ES-I3 (cell line): ENCODE data around the gene SLC34A3.

ENCODE experiments used
- H3K36me3 ChIP-seq: 2 replicates; pipeline ENCODE4 v1.6.1; 2013; ENCODE audit warnings: mild to moderate bottlenecking, low read length, control low read depth, moderate library complexity; ENCODE audit not compliant: insufficient read depth
- H3K4me1 ChIP-seq: 2 replicates; pipeline ENCODE4 v1.6.1; 2013; ENCODE audit warnings: mild to moderate bottlenecking, control low read depth, low read length; ENCODE audit not compliant: insufficient read depth
- H3K9ac ChIP-seq: 2 replicates; pipeline ENCODE4 v1.6.1; 2013; ENCODE audit warnings: low read depth, mild to moderate bottlenecking, low read length, moderate library complexity
- H3K9me3 ChIP-seq: 2 replicates; pipeline ENCODE4 v1.6.1; 2013; ENCODE audit warnings: mild to moderate bottlenecking, low read length, moderate library complexity; ENCODE audit not compliant: control insufficient read depth, insufficient read depth

The SLC34A3 gene

DNA sequence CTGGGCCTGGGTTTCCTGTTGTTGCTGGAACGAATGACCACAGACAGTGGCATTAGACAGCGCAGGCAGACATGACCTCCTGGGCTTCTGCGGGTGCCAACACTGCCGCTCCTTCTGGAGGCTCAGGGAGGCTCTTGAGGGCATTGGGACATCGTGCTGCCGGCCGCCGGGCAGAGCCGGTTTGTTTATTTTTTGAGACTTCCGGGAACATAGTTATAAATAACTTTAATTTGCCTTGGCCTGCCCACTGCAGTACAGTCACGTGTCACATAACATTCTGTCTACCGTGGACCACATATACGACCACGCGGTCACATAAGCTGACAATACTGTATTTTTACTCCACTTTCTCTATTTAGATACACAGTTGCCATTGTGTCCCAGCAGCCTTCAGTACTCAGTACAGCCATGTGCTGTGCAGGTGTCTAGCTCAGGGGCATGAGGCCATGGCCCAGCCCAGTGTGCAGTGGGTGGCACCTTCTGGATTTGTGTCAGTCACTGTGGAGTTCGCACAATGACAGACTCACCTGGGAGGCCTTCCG, 38.6 kb downstream of the SLC34A3 start:
- H3K4me1 ChIP-seq: no peaks in the 10 kb centered on the region; the same call in 1 of the 2 replicates
- peaks cover 4% of the 10 kb centered on the region; the same call in 1 of the 2 replicates for H3K36me3 ChIP-seq
- no peak overlapping the region for H3K9ac ChIP-seq
- H3K9me3 ChIP-seq: no peaks in the 10 kb centered on the region

DNA sequence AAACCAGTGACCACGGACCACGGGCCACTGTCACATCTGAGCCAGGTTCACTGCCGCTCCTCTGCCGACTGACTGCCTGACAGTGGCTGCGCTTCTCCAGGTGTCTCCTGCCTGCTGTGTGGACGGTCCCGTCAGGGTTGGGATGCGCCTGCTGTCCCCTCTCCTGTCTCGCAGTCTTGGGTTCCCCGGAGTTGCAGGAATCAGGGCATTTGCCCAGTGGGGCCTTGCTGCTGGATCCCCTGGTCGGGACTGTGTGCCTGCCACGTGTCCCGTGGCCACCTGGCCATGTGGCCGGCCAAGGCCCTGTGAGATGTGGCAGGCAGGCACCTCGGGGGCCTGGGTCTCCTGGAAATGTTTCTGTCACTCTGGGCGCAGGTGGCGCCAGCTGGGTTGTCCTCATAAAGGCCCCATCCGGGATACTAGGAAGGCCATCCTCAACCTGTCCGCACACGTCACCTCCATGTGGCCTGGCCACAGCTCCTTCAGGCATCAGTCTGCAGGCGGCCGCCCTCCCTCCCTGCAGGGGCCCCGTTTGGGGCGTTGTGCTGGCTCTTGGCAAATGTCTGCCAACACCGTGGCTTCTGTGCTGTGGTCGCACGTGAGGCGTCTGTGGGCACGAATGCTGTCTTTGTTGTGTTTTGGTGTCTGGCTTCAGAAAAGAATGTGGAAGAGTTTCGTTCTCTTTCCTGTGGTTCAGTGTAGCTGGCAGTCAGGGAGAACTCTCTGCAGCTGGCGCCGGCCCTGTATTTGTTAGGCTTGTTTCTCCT, 40.4 kb downstream of the SLC34A3 start:
- H3K9ac ChIP-seq: no peak overlapping the region
- peaks cover 5% of the 10 kb centered on the region; the same call in 1 of the 2 replicates for H3K4me1 ChIP-seq
- H3K36me3 ChIP-seq: no peaks in the 10 kb centered on the region; the same call in 1 of the 2 replicates
- no peaks in the 10 kb centered on the region for H3K9me3 ChIP-seq

DNA sequence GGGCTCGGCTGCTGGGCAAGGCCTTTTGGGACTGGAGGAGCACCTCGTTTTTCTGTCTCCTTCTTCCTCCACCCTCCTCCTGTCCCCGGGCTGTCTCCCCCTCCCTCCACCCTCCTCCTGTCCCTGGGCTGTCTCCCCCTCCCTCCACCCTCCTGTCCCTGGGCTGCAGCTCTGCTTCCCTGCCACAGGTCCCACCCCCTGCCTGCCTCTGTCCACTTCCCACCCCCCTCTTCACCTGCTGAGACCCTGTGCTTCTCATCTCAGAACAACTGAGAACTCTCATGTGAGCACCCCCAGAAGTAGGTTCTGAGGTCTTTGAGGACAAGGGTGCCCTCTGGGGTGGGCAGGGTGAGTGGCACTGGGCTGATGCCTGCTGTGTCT, 41.0 kb downstream of the SLC34A3 start:
- no peak overlapping the region for H3K9ac ChIP-seq
- no peaks in the 10 kb centered on the region; the same call in 1 of the 2 replicates for H3K36me3 ChIP-seq
- H3K4me1 ChIP-seq: peaks cover 10% of the 10 kb centered on the region; the same call in 1 of the 2 replicates
- H3K9me3 ChIP-seq: no peaks in the 10 kb centered on the region

DNA sequence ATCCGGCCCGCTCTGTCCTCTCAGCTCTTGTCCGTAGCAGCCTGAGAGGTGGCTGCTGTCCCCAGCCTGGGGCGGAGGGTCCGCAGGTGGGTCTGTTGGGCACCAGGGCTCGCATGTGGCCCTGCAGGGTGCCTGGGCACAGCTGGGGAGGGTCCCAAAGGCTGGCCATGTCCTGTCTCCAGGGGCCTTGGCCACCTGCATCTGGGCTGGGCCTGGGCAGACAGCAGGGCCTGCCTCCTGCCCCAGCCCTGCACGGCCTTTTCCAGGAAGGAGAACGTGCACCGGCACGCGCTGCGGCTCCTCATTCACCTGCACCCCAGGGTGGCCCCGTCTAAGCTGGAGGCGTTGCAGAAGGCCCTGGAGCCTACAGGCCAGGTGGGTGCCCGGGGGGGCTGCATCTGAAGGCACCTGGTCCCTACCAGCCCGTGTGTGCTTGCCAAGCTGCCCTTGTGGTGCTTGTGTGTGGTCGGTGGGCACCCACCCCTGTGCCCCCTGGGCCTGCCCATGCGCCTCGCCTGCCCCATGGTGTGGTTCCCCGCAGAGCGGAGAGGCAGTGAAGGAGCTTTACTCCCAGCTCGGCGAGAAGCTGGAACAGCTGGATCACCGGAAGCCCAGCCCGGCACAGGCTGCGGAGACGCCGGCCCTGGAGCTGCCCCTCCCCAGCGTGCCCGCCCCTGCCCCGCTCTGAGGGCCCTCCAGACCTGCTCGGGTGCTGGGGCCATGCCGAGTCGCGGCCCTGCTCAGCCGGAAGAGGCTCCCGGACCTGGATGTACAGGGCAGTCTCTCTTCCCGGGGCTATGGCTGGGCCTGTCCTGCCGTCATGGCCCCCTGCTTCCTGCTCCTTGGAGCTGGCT, 41.8 kb downstream of the SLC34A3 start:
- no peaks in the 10 kb centered on the region; the same call in 1 of the 2 replicates for H3K36me3 ChIP-seq
- no peaks in the 10 kb centered on the region for H3K9me3 ChIP-seq
- peaks cover 12% of the 10 kb centered on the region; the same call in 1 of the 2 replicates for H3K4me1 ChIP-seq
- no peak overlapping the region for H3K9ac ChIP-seq

DNA sequence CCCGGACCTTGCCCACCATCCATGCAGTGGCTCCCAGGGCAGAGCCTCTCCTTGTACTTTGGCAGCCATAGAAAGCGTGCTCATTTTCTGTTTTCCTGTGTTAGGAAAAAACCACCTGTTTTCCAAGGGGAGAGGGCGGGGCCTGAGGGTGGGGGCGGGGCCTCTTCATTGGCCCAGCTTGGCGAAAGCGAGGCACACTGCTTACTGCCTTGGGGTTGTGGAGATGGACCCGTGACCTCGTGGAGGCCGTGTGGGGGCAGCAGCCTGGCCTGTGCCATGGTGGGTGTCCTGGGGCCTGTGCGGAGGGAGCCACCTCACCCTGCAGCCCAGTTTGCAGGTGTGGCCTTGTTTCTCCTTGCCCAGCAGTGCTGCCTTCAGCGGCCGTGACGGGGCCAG, 42.4 kb downstream of the SLC34A3 start:
- no peaks in the 10 kb centered on the region; the same call in 1 of the 2 replicates for H3K36me3 ChIP-seq
- no peaks in the 10 kb centered on the region for H3K9me3 ChIP-seq
- no peak overlapping the region for H3K9ac ChIP-seq
- H3K4me1 ChIP-seq: peaks cover 12% of the 10 kb centered on the region; the same call in 1 of the 2 replicates

DNA sequence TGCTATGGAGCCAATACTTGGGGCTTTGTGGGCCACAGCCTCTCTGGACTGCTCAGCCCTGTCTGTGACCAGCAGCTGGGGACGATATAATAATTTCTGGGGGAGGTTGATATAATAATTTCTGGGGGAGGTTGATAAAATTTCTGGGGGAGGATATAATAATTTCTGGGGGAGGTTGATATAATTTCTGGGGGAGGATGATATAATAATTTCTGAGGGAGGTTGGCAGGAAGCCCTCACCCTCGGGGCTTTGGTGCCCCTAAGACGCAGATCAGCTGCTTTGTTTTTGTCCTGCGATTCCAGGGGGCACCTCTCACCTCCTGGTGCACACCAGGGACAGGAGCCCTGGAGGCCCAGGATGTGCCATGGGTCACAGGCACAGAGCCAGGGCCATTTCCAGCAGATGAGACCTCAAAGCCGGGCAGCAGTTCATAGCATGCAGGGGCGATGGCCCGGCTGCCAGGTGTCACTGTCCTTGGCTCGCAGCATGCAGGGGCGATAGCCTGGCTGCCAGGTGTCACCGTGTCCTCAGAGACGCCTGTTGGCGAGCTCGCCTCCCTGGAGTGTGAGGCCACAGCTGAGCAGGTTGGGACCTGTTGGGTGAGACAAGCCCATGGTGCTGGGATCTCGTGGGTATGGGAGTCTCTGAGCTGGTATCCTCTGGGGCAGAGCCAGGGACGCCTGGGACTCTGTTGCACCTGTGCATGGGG, 43.1 kb downstream of the SLC34A3 start:
- Histone ChIP-seq H3K4me1 (peaks cover 12% of the 10 kb centered on the region; the same call in 1 of the 2 replicates), H3K36me3 (no peaks in the 10 kb centered on the region; the same call in 1 of the 2 replicates), H3K9ac (no peak overlapping the region), H3K9me3 (no peaks in the 10 kb centered on the region)

DNA sequence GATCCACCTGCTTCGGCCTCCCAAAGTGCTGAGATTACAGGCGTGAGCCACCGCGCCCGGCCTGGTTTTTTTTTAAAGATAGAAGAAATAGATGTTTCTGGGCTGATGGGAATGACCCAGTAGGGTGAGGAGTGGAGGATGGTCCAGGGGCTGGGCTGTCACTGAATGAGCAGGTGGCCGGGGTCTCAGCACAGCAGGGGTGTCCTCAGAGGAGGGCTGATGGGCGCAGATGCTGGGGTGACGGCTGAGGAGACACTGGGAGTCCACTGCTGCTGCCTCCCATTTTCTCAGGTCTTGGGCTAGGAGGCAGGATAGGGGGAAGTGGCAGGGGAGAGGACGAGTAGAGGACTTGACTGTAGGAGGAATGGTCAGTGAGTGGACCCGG, 44.5 kb downstream of the SLC34A3 start:
- no peaks in the 10 kb centered on the region for H3K9me3 ChIP-seq
- peaks cover 12% of the 10 kb centered on the region; the same call in 1 of the 2 replicates for H3K4me1 ChIP-seq
- no peak overlapping the region for H3K9ac ChIP-seq
- H3K36me3 ChIP-seq: no peaks in the 10 kb centered on the region

DNA sequence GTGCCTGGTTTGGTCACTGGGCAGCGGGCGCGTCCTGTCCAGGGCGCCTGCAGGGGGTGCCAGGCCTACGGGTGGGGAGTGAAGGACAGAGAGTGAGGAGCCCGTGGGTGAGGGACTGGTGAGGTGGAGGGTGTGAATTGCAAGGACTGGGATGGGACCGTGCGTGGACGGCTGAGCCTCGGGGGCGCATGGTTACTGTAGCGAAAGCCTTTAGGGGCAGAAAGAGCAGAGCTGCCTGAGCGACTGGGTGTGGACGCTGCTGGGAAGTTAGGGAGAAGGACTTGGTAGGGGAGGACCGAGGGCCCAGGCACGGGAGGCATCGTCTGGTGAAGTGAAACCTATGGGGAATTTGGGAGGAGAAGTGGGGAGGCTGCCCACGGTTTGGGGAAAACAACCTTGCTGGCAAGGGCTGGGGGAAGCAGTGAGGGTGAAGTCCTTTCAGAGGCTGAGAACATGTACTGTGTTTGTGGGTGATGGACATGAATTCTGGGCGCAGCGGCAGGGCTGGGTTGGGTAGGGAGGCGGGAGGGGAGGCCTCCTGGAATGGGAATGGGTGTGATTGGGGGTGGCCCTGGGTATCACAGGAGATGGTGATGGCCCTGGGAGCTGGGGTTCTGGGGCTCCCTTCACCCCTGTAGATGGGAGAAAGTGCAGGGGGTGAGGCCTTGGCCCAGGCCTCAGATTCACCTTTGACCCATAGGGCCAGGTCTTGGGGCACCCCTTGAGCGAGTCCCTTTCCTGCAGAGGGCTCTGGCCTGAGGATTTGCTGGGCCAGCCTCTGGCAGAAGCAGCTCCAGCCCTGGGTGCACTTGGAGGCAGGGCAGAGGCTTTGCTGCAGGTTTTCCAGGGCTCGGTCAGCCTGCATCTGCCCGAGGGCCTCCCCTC, 45.1 kb downstream of the SLC34A3 start:
- H3K36me3 ChIP-seq: no peaks in the 10 kb centered on the region
- no peak overlapping the region for H3K9ac ChIP-seq
- H3K9me3 ChIP-seq: no peaks in the 10 kb centered on the region
- H3K4me1 ChIP-seq: peaks cover 12% of the 10 kb centered on the region; the same call in 1 of the 2 replicates

DNA sequence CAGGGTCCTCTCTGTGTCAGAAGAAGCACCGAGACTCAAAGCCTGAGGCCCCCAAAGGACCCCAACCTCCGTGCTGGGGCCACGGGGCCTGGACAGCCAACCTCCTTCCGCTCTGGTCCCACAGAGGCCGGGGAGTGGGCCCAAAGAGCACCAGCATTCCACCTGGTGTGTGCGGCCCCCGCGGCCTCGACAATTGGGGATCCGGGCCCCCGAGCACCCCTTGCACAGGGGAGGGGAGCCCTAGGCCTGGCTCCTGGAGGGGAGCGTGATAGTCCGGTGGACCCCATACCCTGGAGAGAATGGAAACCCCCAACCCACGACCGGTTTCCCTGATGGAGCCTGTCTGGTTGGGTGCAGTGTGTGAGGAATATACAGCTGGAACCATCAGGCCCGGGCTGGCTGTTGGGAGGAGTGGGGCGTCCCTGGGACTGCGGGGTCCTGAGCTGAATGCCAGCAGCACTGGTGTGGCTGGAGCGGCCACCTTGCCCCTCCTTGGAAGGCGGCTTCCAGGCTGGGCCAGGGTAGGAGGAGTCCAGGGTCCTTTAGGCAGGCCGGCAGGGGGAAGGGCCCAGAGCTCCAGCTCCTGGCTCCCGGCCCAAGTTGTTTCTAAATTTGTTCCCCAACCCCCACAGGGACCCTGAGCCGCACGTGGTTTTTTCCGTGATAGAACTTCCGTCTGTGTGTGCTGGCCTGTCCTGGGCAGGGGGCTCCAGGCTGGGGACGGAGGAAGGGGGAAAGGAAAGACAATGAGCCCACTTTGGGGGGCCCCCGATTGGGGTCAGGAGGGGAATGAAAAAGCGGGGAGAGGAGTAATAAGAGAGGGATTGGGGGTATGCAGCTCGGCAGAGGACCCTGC, 46.0 kb downstream of the SLC34A3 start:
- H3K4me1 ChIP-seq: peaks cover 12% of the 10 kb centered on the region; the same call in 1 of the 2 replicates
- no peaks in the 10 kb centered on the region for H3K36me3 ChIP-seq
- H3K9me3 ChIP-seq: no peaks in the 10 kb centered on the region
- H3K9ac ChIP-seq: peak overlapping the region; percentile 81

DNA sequence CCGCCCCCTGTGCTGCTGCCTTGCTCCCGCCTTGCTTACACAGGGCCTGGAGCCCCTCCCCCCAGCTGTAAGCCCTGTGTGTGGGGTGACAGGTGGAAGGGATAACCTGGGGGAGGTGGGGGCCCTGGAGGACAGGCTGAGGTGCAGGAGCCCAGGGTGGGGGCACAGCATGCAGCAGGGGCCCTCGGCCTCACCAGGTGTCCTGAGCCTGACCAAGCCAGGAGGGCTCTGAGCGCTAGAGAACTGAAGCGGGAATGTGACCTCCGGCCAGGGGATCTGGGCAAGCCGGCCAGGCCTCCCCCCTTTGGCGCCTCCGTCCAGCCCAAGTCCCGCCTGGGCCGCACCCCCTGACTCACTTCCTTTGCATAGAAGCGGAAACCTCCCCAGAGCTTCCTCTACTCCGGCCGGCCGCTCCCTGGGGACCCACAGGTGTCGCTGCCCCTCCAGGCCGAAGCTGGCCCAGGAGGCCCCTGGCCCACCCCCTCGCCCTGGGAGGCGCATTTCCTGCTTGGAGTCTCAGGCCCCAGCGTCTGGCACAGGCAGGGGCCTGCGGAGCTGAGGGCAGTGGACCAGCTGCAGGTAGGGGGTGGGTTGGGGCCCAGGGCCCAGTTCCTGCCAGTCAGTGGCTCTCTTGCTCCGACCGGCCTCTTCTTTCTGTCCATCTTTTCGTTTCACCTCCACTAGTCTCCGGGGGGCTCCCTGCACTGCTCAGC, 46.8 kb downstream of the SLC34A3 start, which contains the start of gene TOR4A:
Gene TOR4A (plus strand): TSS at position 398 of the 713 bp plus-strand sequence. CDS start 964 bp downstream, outside the sequence.
- peak within 1 kb of the TSS; percentile 81 for H3K9ac ChIP-seq
- H3K4me1 ChIP-seq: peaks cover 12% of the 10 kb centered on the region; the same call in 1 of the 2 replicates
- no peaks in the 10 kb centered on the region for H3K9me3 ChIP-seq
- no peaks in the 10 kb centered on the region for H3K36me3 ChIP-seq

DNA sequence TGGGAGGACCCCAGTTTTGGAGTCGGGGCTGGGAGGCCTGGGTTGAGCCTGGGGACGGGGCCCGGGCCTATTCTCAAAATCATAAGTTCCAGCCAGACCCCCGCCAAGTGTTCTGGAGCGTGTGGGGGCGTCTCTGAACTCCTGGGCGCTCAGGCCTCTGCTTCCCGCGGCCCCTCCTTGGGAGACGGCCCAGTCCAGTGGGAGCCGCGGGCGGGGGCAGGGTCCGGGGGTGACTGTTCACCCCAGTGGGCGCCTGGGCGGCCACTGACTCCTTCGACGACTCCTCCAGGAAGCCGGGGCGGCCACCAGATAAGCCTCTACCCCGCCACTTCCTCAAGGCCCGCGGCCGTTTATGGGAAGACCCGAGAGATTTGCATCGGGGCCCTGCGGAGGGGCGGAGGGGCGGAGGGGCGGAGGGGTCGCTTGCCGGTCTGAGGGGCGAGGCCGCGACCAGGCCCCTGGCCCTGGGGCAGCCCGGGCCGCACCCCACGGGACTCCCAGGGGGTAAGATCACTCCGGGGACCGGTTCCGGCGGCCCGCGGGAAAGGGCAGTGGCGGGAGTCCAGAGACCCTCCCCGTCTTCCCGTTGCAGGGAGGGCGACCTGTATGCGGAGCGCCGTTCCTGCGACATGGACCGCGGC, 47.5 kb downstream of the SLC34A3 start:
- peak overlapping the region; percentile 81 for H3K9ac ChIP-seq

More for the DNA sequence above, 47.5 kb downstream of the SLC34A3 start:
- H3K4me1 ChIP-seq: peaks cover 12% of the 10 kb centered on the region; the same call in 1 of the 2 replicates
- H3K36me3 ChIP-seq: no peaks in the 10 kb centered on the region
- no peaks in the 10 kb centered on the region for H3K9me3 ChIP-seq
